Kidney epithelial cell (primary cell): ENCODE data around the gene CCT8L2. TPM values are rescaled to one million over a fixed set of nuclear protein-coding genes. Genes with fewer than 3 reads are reported as not detected.
"Not testable (repeated sequence)": the region's sequence is repeated elsewhere in the genome, so short reads cannot be mapped to it uniquely, and the experiment has no call there.

Experiments used
- DNase-seq: peaks from one replicate; pipeline ENCODE4 v3.0.0-alpha.2; 2010; ENCODE audit warnings: low read depth
- H3K27me3 ChIP-seq: 2 replicates; pipeline ENCODE4 v1.6.0; 2011; ENCODE audit warnings: low read length; ENCODE audit not compliant: control insufficient read depth, insufficient read depth
- H3K36me3 ChIP-seq: 2 replicates; pipeline ENCODE4 v1.5.1; 2011; ENCODE audit warnings: low read length; ENCODE audit not compliant: control insufficient read depth, insufficient read depth
- H3K4me3 ChIP-seq: 2 replicates; pipeline ENCODE4 v1.5.1; 2011; ENCODE audit warnings: low read depth, mild to moderate bottlenecking, control low read depth, low read length
- total RNA-seq: library from RNA; depleted of rRNA; stranded (reverse); fragments of >200 nt; gene quantifications from 2 replicates; pipeline ENCODE4 v1.2.3, GENCODE V29; 2015
- TF ChIP-seq, protein P1 (sequence below): IDR thresholded peaks from 2 replicates; pipeline ENCODE4 v1.5.1; 2011; ENCODE audit warnings: mild to moderate bottlenecking, moderate library complexity, low read length, control low read depth, inconsistent platforms; ENCODE audit not compliant: insufficient read depth, poor library complexity, severe bottlenecking

Gene CCT8L2
- total RNA-seq, 1 donor from 2014 or later = not detected

DNA sequence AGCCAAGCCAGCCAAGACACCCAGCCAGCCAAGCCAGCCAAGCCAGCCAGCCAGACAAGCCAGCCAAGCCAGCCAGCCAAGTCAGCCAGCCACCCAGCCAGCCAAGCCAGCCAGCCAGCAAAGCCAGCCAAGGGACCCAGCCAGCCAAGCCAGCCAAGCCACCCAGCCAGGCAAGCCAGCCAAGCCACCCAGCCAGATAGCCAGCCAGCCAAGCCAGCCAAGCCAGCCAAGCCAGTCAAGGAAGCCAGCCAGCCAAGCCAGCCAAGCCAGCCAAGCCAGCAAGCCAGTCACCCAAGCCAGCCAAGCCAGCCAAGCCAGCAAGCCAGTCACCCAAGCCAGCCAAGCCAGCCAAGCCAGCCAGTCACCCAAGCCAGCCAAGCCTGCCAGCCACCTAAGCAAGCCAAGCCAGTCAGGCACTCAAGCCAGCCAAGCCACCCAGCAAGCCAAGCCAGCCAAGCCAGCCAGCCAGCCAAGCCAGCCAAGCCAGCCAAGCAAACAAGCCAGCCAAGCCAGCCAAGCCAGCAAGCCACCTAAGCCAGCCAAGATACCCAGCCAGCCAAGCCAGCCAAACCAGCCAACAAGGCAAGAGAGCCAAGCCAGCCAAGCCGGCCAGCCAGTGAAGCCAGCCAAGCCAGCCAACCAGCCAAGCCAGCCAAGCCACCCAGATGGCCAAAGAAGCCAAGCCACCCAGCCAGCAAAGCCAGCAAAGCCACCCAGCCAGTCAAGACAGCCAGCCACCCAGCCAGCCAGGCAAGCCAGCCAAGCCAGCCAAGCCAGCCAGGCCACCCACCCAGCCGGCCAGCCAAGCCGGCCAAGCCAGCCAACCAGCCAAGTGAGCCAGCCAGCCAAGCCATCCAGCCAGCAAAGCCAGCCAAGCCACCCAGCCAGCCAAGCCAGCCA is 33.3 kb downstream of the CCT8L2 start:
- Histone ChIP-seq H3K4me3 (no peak overlapping the region), H3K36me3 (no peaks in the 10 kb centered on the region), H3K27me3 (no peaks in the 10 kb centered on the region)
- TF ChIP-seq, protein P1, sequence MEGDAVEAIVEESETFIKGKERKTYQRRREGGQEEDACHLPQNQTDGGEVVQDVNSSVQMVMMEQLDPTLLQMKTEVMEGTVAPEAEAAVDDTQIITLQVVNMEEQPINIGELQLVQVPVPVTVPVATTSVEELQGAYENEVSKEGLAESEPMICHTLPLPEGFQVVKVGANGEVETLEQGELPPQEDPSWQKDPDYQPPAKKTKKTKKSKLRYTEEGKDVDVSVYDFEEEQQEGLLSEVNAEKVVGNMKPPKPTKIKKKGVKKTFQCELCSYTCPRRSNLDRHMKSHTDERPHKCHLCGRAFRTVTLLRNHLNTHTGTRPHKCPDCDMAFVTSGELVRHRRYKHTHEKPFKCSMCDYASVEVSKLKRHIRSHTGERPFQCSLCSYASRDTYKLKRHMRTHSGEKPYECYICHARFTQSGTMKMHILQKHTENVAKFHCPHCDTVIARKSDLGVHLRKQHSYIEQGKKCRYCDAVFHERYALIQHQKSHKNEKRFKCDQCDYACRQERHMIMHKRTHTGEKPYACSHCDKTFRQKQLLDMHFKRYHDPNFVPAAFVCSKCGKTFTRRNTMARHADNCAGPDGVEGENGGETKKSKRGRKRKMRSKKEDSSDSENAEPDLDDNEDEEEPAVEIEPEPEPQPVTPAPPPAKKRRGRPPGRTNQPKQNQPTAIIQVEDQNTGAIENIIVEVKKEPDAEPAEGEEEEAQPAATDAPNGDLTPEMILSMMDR = no peak
- DNase-seq = no peak

DNA sequence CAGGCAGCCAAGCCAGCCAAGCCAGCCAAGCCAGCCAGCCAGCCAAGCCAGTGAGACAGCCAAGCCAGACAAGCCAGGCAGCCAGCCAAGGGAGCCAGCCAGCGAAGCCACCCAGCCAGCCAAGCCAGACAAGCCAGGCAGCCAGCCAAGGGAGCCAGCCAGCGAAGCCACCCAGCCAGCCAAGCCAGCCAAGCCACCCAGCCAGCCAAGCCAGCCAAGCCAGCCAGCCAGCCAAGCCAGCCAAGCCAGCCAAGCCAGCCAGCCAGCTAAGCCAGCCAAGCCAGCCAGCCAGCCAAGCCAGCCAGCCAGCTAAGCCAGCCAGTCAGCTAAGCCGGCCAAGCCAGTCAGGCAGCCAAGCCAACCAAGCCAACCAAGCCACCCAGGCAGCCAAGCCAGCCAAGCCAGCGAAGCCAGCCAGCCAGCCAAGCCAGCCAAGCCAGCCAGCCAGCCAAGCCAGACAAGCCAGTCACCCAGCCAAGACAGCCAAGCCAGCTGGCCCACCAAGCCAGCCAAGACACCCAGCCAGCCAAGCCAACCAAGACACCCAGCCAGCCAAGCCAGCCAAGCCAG is 34.1 kb downstream of the CCT8L2 start:
- not testable (repeated sequence) for H3K4me3 ChIP-seq, DNase-seq, H3K27me3 ChIP-seq, H3K36me3 ChIP-seq

DNA sequence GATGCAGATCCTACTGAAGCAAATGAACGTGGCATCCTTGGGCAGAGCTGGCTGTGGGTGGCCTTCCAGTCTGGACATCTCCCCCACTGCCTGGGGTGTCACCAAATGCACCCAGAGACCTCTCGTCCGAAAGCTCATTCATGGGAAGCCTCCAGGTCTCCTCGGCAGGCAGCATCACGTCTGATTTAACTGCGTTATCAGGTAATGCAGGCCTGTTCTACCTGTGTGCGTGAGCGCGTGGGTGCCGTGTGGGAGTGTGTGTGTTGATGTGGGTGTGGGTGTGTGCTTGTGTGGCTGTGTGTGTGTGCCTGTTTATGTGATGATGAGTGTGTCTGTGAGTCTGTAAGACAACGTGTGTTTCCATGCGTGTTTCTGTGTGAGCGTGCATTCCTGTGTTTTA is 35.1 kb downstream of the CCT8L2 start:
- H3K27me3 ChIP-seq, H3K4me3 ChIP-seq, H3K36me3 ChIP-seq, DNase-seq: not testable (repeated sequence)

DNA sequence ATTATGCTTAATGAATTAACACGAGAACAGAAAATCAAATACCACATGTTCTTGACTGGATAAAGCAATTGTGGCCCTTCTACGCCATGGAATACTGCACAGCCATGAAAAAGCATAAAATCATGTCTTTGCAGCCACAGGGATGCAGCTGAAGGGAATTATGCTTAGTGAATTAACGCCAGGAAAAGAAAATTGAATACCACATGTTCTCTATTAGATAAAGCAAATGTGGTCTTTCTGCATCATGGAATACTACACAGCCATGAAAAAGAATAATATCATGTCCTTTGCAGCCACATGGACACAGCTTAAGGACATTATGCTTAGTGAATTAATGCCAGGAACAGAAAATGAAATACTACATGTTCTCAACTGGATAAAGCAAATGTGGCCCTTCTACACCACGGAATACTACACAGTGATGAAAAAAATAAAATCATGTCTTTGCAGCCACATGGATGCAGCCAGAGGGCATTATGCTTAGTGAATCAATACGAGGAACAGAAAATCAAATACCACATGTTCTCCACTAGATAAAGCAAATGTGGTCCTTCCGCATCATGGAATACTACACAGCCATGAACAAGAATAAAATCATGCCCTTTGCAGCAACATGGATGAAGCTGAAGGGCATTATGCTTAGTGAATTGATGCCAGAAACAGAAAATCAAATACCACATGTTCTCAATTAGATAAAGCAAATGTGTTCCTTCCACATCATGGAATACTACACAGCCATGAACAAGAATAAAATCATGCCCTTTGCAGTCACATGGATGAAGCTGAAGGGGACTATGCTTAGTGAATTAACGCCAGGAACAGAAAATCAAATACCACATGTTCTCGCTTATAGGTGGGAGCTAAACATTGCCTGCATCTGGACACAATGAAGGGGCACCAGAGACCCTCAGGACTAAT is 37.3 kb downstream of the CCT8L2 start:
- not testable (repeated sequence) for H3K27me3 ChIP-seq, DNase-seq, H3K36me3 ChIP-seq, H3K4me3 ChIP-seq

DNA sequence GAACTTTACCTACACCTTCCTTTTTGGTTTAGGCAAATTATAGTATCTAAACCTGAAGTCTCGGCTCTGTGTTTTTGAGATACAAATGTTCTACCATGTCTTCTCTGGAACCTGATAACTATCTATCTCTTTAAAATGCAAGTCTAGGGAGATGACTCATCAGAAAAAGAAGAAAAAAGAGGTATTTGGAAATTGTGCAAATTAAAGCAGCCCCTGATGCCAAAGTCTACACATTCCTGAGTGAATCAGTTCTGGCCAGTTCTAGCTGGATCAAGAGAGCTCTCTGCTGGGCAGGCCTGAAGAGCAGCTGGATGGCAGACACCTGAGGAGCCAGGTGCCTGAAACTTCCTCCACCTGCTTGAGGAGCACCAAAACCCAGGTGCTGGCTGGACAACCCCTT is 49.3 kb downstream of the CCT8L2 start:
- H3K4me3 ChIP-seq, H3K36me3 ChIP-seq, DNase-seq, H3K27me3 ChIP-seq: not testable (repeated sequence)

Other genes with a start within 250 kb of the CCT8L2 start
- not detected in 2 replicates for gene XKR3, start 232.6 kb upstream of the CCT8L2 start, total RNA-seq